WTC11 (cell line): ENCODE measurements around the gene CCSER2. TPM values are rescaled to one million over a fixed set of nuclear protein-coding genes. Genes with fewer than 3 reads are reported as not detected.

Experiments
- ATAC-seq: fragments of 200-7000 bp; cut with Tn5 transposase; 2 replicates; pipeline ENCODE4 v1.10.0; 2021; ENCODE audit warnings: mild to moderate bottlenecking, moderate library complexity
- CTCF ChIA-PET: fragments of 300-600 bp; sonication (Branson Sonifier 250); formaldehyde crosslinking; loops from one replicate; lab custom pipeline; 2021; ENCODE audit warnings: antibody characterized with exemption; lab: Charles Lee
- POLR2A ChIA-PET: fragments of 350-600 bp; sonication (Branson Sonifier 250); formaldehyde crosslinking; loops from one replicate; lab custom pipeline; 2021; ENCODE audit warnings: antibody characterized with exemption; lab: Charles Lee
- DNase-seq: peaks from one replicate; pipeline ENCODE4 v3.0.0; 2021; ENCODE audit warnings: low spot score
- H3K27ac Mint-ChIP-seq: 2 replicates; pipeline ENCODE4 v1.8.0; 2021; ENCODE audit warnings: mixed read lengths
- H3K27me3 Mint-ChIP-seq: 2 replicates; pipeline ENCODE4 v1.8.0; 2021; ENCODE audit warnings: low read depth, mild to moderate bottlenecking, moderate library complexity, mixed read lengths
- H3K36me3 Mint-ChIP-seq: 2 replicates; pipeline ENCODE4 v1.8.0; 2021; ENCODE audit warnings: mixed read lengths
- H3K4me1 Mint-ChIP-seq: 2 replicates; pipeline ENCODE4 v1.8.0; 2022; ENCODE audit warnings: mixed read lengths
- H3K4me3 Mint-ChIP-seq: 2 replicates; pipeline ENCODE4 v1.8.0; 2021; ENCODE audit warnings: mild to moderate bottlenecking, moderate library complexity, mixed read lengths
- H3K9me3 Mint-ChIP-seq: 2 replicates; pipeline ENCODE4 v1.8.0; 2021; ENCODE audit warnings: mixed read lengths
- CREB1 ChIP-seq: sonication (generic); formaldehyde crosslinking; IDR thresholded peaks from 2 replicates; pipeline ENCODE4 v1.8.0; 2023; ENCODE audit warnings: mild to moderate bottlenecking, missing genetic modification reagents
- CREM ChIP-seq: sonication (generic); formaldehyde crosslinking; IDR thresholded peaks from 2 replicates; pipeline ENCODE4 v1.8.1; 2022; ENCODE audit warnings: mild to moderate bottlenecking, missing genetic modification reagents, moderate library complexity
- GABPB1 ChIP-seq: sonication (generic); formaldehyde crosslinking; IDR thresholded peaks from 2 replicates; pipeline ENCODE4 v1.8.1; 2023; ENCODE audit warnings: mild to moderate bottlenecking, missing genetic modification reagents
- NFATC4 ChIP-seq: fragments of 250-450 bp; sonication (Bioruptor Pico); IDR thresholded peaks from 2 replicates; pipeline ENCODE4 v1.9.0; 2021; ENCODE audit warnings: mild to moderate bottlenecking
- NFE2L1 ChIP-seq: sonication (generic); formaldehyde crosslinking; IDR thresholded peaks from 2 replicates; pipeline ENCODE4 v1.8.1; 2023; ENCODE audit warnings: missing genetic modification reagents
- NR1H2 ChIP-seq: sonication (generic); formaldehyde crosslinking; IDR thresholded peaks from 2 replicates; pipeline ENCODE4 v1.9.0; 2021; ENCODE audit warnings: mild to moderate bottlenecking, moderate library complexity, missing genetic modification reagents
- RELA ChIP-seq: sonication (generic); formaldehyde crosslinking; IDR thresholded peaks from 2 replicates; pipeline ENCODE4 v1.8.1; 2022; ENCODE audit warnings: missing genetic modification reagents, mild to moderate bottlenecking, borderline replicate concordance
- TEAD1 ChIP-seq: sonication (generic); formaldehyde crosslinking; IDR thresholded peaks from 2 replicates; pipeline ENCODE4 v1.8.0; 2022; ENCODE audit warnings: mild to moderate bottlenecking, missing genetic modification reagents
- ZNF138 ChIP-seq: sonication (generic); formaldehyde crosslinking; conservative IDR thresholded peaks from 2 replicates; pipeline ENCODE4 v1.8.1; 2022; ENCODE audit warnings: mild to moderate bottlenecking, moderate library complexity, missing genetic modification reagents
- ZNF263 ChIP-seq: sonication (generic); formaldehyde crosslinking; IDR thresholded peaks from 2 replicates; pipeline ENCODE4 v1.8.1; 2022; ENCODE audit warnings: low read depth, mild to moderate bottlenecking, moderate library complexity, missing genetic modification reagents
- total RNA-seq: library from RNA; stranded (reverse); gene quantifications from 3 replicates; pipeline ENCODE4 v1.2.3, GENCODE V29; 2021
- TF ChIP-seq, protein P1 (sequence below): sonication (generic); formaldehyde crosslinking; IDR thresholded peaks from 2 replicates; pipeline ENCODE4 v1.8.0; 2022; ENCODE audit warnings: mild to moderate bottlenecking, missing genetic modification reagents
- TF ChIP-seq, protein P2 (sequence below): sonication (generic); formaldehyde crosslinking; conservative IDR thresholded peaks from 2 replicates; pipeline ENCODE4 v1.8.1; 2023; ENCODE audit warnings: mild to moderate bottlenecking, low read depth, missing genetic modification reagents, moderate library complexity
- TF ChIP-seq, protein P3 (sequence below): fragments of 250-450 bp; sonication (Bioruptor Pico); IDR thresholded peaks from 2 replicates; pipeline ENCODE4 v1.9.0; 2021; ENCODE audit warnings: mild to moderate bottlenecking
- TF ChIP-seq, protein P4 (sequence below): sonication (generic); formaldehyde crosslinking; IDR thresholded peaks from 2 replicates; pipeline ENCODE4 v1.8.1; 2023; ENCODE audit warnings: mild to moderate bottlenecking, missing genetic modification reagents, moderate library complexity
- TF ChIP-seq, protein P5 (sequence below): sonication (generic); formaldehyde crosslinking; IDR thresholded peaks from 2 replicates; pipeline ENCODE4 v1.8.1; 2023; ENCODE audit warnings: mild to moderate bottlenecking, missing genetic modification reagents
- TF ChIP-seq, protein P6 (sequence below): sonication (generic); formaldehyde crosslinking; IDR thresholded peaks from 2 replicates; pipeline ENCODE4 v1.8.0; 2022; ENCODE audit warnings: mild to moderate bottlenecking, missing genetic modification reagents
- TF ChIP-seq, protein P7 (sequence below): fragments of 200-600 bp; IDR thresholded peaks from 2 replicates; pipeline ENCODE4 v1.8.0; 2022; ENCODE audit warnings: antibody characterized with exemption
- TF ChIP-seq, protein P8 (sequence below): sonication (generic); formaldehyde crosslinking; IDR thresholded peaks from 2 replicates; pipeline ENCODE4 v1.8.0; 2022; ENCODE audit warnings: mild to moderate bottlenecking, missing genetic modification reagents
- TF ChIP-seq, protein P9 (sequence below): sonication (generic); formaldehyde crosslinking; IDR thresholded peaks from 2 replicates; pipeline ENCODE4 v1.8.1; 2022; ENCODE audit warnings: low read depth, mild to moderate bottlenecking, moderate library complexity, missing genetic modification reagents, borderline replicate concordance

The CCSER2 gene
- total RNA-seq, 1 experiment from 2014 or later: 30.6 TPM

DNA sequence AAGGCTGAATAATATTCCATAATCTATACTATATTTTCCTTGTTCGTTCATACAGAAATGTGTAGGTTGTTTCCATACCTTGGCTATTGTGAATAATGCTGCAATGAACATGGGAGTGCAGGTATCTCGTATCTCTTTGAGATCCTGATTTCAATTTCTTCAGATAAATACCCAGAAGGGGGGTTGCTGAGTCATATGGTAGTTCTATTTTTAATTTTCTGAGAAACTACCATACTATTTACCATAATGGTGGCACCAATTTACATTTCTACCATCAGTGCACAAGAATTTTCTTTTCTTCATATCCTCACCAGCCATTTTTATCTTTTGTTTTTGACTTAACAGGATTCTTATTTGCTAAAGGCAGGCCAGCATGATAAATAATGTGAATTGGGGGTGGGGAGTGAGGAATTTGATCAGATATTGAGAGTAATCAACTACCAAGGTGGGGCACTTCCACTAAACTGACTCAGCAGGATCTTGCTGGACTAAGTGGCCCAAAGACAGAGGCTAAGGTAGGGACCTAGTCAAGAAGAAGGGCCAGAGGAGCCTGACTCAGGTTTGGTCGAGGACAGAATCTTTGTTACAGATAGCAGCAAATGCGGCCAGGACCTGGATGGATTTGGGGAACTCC is 21.5 kb upstream of the CCSER2 start:
- Mint-ChIP-seq H3K27ac (no peak overlapping the region), H3K27me3 (no peaks in the 10 kb centered on the region), H3K36me3 (no peaks in the 10 kb centered on the region), H3K4me3 (no peak overlapping the region), H3K9me3 (peaks cover 10% of the 10 kb centered on the region), H3K4me1 (peaks cover 21% of the 10 kb centered on the region)
- DNase-seq: no peak
- no peak for ATAC-seq
- ChIA-PET POLR2A (no interaction called here), CTCF (no interaction called here)
- TF ChIP-seq ZNF263 (CRISPR knock-in tag): no peak
- TF ChIP-seq NFATC4 (CRISPR knock-in tag): no peak
- TF ChIP-seq, protein P1, sequence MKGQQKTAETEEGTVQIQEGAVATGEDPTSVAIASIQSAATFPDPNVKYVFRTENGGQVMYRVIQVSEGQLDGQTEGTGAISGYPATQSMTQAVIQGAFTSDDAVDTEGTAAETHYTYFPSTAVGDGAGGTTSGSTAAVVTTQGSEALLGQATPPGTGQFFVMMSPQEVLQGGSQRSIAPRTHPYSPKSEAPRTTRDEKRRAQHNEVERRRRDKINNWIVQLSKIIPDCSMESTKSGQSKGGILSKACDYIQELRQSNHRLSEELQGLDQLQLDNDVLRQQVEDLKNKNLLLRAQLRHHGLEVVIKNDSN (CRISPR knock-in tag): no peak
- no peak for TF ChIP-seq TEAD1 (CRISPR knock-in tag)
- TF ChIP-seq, protein P2, sequence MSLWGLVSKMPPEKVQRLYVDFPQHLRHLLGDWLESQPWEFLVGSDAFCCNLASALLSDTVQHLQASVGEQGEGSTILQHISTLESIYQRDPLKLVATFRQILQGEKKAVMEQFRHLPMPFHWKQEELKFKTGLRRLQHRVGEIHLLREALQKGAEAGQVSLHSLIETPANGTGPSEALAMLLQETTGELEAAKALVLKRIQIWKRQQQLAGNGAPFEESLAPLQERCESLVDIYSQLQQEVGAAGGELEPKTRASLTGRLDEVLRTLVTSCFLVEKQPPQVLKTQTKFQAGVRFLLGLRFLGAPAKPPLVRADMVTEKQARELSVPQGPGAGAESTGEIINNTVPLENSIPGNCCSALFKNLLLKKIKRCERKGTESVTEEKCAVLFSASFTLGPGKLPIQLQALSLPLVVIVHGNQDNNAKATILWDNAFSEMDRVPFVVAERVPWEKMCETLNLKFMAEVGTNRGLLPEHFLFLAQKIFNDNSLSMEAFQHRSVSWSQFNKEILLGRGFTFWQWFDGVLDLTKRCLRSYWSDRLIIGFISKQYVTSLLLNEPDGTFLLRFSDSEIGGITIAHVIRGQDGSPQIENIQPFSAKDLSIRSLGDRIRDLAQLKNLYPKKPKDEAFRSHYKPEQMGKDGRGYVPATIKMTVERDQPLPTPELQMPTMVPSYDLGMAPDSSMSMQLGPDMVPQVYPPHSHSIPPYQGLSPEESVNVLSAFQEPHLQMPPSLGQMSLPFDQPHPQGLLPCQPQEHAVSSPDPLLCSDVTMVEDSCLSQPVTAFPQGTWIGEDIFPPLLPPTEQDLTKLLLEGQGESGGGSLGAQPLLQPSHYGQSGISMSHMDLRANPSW (CRISPR knock-in tag): no peak
- TF ChIP-seq CREB1: no peak
- TF ChIP-seq, protein P3, sequence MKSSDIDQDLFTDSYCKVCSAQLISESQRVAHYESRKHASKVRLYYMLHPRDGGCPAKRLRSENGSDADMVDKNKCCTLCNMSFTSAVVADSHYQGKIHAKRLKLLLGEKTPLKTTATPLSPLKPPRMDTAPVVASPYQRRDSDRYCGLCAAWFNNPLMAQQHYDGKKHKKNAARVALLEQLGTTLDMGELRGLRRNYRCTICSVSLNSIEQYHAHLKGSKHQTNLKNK (CRISPR knock-in tag): no peak
- no peak for TF ChIP-seq GABPB1 (CRISPR knock-in tag)
- TF ChIP-seq RELA: no peak
- TF ChIP-seq, protein P4, sequence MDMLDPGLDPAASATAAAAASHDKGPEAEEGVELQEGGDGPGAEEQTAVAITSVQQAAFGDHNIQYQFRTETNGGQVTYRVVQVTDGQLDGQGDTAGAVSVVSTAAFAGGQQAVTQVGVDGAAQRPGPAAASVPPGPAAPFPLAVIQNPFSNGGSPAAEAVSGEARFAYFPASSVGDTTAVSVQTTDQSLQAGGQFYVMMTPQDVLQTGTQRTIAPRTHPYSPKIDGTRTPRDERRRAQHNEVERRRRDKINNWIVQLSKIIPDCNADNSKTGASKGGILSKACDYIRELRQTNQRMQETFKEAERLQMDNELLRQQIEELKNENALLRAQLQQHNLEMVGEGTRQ: no peak
- TF ChIP-seq, protein P5, sequence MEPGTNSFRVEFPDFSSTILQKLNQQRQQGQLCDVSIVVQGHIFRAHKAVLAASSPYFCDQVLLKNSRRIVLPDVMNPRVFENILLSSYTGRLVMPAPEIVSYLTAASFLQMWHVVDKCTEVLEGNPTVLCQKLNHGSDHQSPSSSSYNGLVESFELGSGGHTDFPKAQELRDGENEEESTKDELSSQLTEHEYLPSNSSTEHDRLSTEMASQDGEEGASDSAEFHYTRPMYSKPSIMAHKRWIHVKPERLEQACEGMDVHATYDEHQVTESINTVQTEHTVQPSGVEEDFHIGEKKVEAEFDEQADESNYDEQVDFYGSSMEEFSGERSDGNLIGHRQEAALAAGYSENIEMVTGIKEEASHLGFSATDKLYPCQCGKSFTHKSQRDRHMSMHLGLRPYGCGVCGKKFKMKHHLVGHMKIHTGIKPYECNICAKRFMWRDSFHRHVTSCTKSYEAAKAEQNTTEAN: no peak
- no peak for TF ChIP-seq ZNF138 (CRISPR knock-in tag)
- TF ChIP-seq, protein P6, sequence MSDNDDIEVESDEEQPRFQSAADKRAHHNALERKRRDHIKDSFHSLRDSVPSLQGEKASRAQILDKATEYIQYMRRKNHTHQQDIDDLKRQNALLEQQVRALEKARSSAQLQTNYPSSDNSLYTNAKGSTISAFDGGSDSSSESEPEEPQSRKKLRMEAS: no peak
- TF ChIP-seq NR1H2 (CRISPR knock-in tag): no peak
- TF ChIP-seq, protein P7, sequence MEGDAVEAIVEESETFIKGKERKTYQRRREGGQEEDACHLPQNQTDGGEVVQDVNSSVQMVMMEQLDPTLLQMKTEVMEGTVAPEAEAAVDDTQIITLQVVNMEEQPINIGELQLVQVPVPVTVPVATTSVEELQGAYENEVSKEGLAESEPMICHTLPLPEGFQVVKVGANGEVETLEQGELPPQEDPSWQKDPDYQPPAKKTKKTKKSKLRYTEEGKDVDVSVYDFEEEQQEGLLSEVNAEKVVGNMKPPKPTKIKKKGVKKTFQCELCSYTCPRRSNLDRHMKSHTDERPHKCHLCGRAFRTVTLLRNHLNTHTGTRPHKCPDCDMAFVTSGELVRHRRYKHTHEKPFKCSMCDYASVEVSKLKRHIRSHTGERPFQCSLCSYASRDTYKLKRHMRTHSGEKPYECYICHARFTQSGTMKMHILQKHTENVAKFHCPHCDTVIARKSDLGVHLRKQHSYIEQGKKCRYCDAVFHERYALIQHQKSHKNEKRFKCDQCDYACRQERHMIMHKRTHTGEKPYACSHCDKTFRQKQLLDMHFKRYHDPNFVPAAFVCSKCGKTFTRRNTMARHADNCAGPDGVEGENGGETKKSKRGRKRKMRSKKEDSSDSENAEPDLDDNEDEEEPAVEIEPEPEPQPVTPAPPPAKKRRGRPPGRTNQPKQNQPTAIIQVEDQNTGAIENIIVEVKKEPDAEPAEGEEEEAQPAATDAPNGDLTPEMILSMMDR: no peak
- no peak for TF ChIP-seq CREM (CRISPR knock-in tag)
- TF ChIP-seq NFE2L1 (CRISPR knock-in tag): no peak
- TF ChIP-seq, protein P8, sequence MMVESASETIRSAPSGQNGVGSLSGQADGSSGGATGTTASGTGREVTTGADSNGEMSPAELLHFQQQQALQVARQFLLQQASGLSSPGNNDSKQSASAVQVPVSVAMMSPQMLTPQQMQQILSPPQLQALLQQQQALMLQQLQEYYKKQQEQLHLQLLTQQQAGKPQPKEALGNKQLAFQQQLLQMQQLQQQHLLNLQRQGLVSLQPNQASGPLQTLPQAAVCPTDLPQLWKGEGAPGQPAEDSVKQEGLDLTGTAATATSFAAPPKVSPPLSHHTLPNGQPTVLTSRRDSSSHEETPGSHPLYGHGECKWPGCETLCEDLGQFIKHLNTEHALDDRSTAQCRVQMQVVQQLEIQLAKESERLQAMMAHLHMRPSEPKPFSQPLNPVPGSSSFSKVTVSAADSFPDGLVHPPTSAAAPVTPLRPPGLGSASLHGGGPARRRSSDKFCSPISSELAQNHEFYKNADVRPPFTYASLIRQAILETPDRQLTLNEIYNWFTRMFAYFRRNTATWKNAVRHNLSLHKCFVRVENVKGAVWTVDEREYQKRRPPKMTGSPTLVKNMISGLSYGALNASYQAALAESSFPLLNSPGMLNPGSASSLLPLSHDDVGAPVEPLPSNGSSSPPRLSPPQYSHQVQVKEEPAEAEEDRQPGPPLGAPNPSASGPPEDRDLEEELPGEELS (CRISPR knock-in tag): no peak
- TF ChIP-seq, protein P9, sequence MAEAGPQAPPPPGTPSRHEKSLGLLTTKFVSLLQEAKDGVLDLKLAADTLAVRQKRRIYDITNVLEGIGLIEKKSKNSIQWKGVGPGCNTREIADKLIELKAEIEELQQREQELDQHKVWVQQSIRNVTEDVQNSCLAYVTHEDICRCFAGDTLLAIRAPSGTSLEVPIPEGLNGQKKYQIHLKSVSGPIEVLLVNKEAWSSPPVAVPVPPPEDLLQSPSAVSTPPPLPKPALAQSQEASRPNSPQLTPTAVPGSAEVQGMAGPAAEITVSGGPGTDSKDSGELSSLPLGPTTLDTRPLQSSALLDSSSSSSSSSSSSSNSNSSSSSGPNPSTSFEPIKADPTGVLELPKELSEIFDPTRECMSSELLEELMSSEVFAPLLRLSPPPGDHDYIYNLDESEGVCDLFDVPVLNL (CRISPR knock-in tag): no peak
